Measurements from ENCODE around the gene DIS3L2.

DIS3L2 gene

GRCh38 chr2:231960810-231961348, 634 bp upstream of the DIS3L2 start:
- DNase-seq, result no peak

- no peak for DNase-seq
Measured at GRCh38 chr2:231965102-231965501, 3.6 kb downstream of the DIS3L2 start.

- DNase-seq, result no peak
Measured at GRCh38 chr2:231966886-231967285, 5.4 kb downstream of the DIS3L2 start.

- DNase-seq, result no peak
Measured at GRCh38 chr2:231968820-231969219, 7.3 kb downstream of the DIS3L2 start.

GRCh38 chr2:231970461-231970860, 8.9 kb downstream of the DIS3L2 start:
- DNase-seq, result no peak

- no peak for DNase-seq
Measured at GRCh38 chr2:231975001-231975400, 13.5 kb downstream of the DIS3L2 start.

- no peak for DNase-seq
Measured at GRCh38 chr2:231977430-231977829, 15.9 kb downstream of the DIS3L2 start.

- DNase-seq, result no peak
Measured at GRCh38 chr2:231984992-231985391, 23.5 kb downstream of the DIS3L2 start.

GRCh38 chr2:231985823-231986261, 24.3 kb downstream of the DIS3L2 start:
- peak; percentile 20 for DNase-seq

- DNase-seq, result no peak
Measured at GRCh38 chr2:231987124-231987727, 25.7 kb downstream of the DIS3L2 start.

GRCh38 chr2:231988179-231988866, 26.8 kb downstream of the DIS3L2 start:
- DNase-seq, result no peak

- DNase-seq, result no peak
Measured at GRCh38 chr2:231991664-231992063, 30.2 kb downstream of the DIS3L2 start.

- no peak for DNase-seq
Measured at GRCh38 chr2:231992888-231993287, 31.4 kb downstream of the DIS3L2 start.

- DNase-seq, result no peak
Measured at GRCh38 chr2:231996797-231997540, 35.5 kb downstream of the DIS3L2 start.

- no peak for DNase-seq
Measured at GRCh38 chr2:231998046-231998445, 36.5 kb downstream of the DIS3L2 start.

GRCh38 chr2:232000439-232000838, 38.9 kb downstream of the DIS3L2 start:
- no peak for DNase-seq

- DNase-seq, result no peak
Measured at GRCh38 chr2:232001073-232001472, 39.6 kb downstream of the DIS3L2 start.

- DNase-seq, result no peak
Measured at GRCh38 chr2:232006253-232006652, 44.7 kb downstream of the DIS3L2 start.

GRCh38 chr2:232008907-232009638, 47.6 kb downstream of the DIS3L2 start:
- DNase-seq, result no peak

GRCh38 chr2:232009639-232010274, 48.2 kb downstream of the DIS3L2 start:
- no peak for DNase-seq

- DNase-seq, result no peak
Measured at GRCh38 chr2:232013701-232014353, 52.3 kb downstream of the DIS3L2 start.

- no peak for DNase-seq
Measured at GRCh38 chr2:232014681-232015080, 53.2 kb downstream of the DIS3L2 start.
